SJSA1 (cell line): ENCODE results near the gene GRIK4. TPM values are rescaled to one million over a fixed set of nuclear protein-coding genes. Genes with fewer than 3 reads are reported as not detected.

ENCODE experiments used
- DNase-seq, 2 experiments: peaks; one replicate each; pipeline ENCODE4 v3.0.0-alpha.2; 2015 to 2020; ENCODE audit warnings: low spot score in 2 of 2, low read depth in 1 of 2
- H3K27ac ChIP-seq: fragments of 250-450 bp; sonication (Bioruptor Pico); 2 replicates; pipeline ENCODE4 v1.5.1; 2020; ENCODE audit warnings: mild to moderate bottlenecking, moderate library complexity
- H3K27me3 ChIP-seq: fragments of 250-450 bp; sonication (Bioruptor Pico); replicated peaks from 2 replicates; pipeline ENCODE4 v1.5.1; 2020; ENCODE audit warnings: mild to moderate bottlenecking, moderate library complexity
- H3K36me3 ChIP-seq: fragments of 250-450 bp; sonication (Bioruptor Pico); 2 replicates; pipeline ENCODE4 v1.5.1; 2020; ENCODE audit warnings: mild to moderate bottlenecking
- H3K4me1 ChIP-seq: fragments of 250-450 bp; sonication (Bioruptor Pico); replicated peaks from 2 replicates; pipeline ENCODE4 v1.6.1; 2021; ENCODE audit warnings: mild to moderate bottlenecking
- H3K4me3 ChIP-seq: fragments of 250-450 bp; sonication (Bioruptor Pico); 2 replicates; pipeline ENCODE4 v1.5.1; 2020; ENCODE audit warnings: mild to moderate bottlenecking
- H3K9me3 ChIP-seq: fragments of 250-450 bp; sonication (Bioruptor Pico); replicated peaks from 2 replicates; pipeline ENCODE4 v1.5.1; 2020; ENCODE audit warnings: mild to moderate bottlenecking
- total RNA-seq: library from RNA; depleted of rRNA; stranded (reverse); fragments of >200 nt; shearing (Covaris generic); gene quantifications from 2 replicates; pipeline ENCODE4 v1.2.3, GENCODE V29; 2014

The GRIK4 gene
- total RNA-seq, 1 experiment from 2014 or later, result not detected

GRCh38 chr11:120952461-120953434 lies 441.2 kb downstream of the GRIK4 start:
- no peaks in the 10 kb centered on the region for H3K9me3 ChIP-seq
- DNase-seq, result peak; percentile 18 to 54

DNA sequence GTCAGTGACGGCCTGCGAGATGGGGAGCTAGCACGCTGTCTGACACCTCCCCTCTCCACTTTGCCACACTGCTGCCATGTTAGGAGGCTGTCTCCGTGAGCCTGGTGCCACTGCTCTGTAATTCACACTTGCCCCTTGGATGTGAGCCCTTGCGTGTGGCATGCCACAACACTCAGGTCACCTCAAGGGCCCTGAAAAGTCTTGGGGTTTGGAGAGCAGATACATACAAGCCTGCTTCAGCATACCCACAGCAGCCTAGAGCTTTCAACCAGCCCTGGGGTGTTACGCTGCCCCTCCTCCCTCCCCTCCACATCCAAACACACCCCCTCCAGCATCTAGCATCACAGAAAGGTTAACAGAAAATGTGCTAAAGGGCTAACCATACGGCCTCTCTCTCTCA lies 442.8 kb downstream of the GRIK4 start:
- Histone ChIP-seq H3K9me3 (no peaks in the 10 kb centered on the region), H3K27me3 (no peaks in the 10 kb centered on the region), H3K36me3 (no peaks in the 10 kb centered on the region), H3K4me1 (no peaks in the 10 kb centered on the region), H3K27ac (no peak overlapping the region), H3K4me3 (no peak overlapping the region)
- no peak for DNase-seq

More at GRCh38 chr11:120952461-120953434, 441.2 kb downstream of the GRIK4 start:
- no peaks in the 10 kb centered on the region for H3K4me1 ChIP-seq
- no peaks in the 10 kb centered on the region for H3K27me3 ChIP-seq
- no peaks in the 10 kb centered on the region for H3K36me3 ChIP-seq
- no peak overlapping the region for H3K27ac ChIP-seq
- no peak overlapping the region for H3K4me3 ChIP-seq

DNA sequence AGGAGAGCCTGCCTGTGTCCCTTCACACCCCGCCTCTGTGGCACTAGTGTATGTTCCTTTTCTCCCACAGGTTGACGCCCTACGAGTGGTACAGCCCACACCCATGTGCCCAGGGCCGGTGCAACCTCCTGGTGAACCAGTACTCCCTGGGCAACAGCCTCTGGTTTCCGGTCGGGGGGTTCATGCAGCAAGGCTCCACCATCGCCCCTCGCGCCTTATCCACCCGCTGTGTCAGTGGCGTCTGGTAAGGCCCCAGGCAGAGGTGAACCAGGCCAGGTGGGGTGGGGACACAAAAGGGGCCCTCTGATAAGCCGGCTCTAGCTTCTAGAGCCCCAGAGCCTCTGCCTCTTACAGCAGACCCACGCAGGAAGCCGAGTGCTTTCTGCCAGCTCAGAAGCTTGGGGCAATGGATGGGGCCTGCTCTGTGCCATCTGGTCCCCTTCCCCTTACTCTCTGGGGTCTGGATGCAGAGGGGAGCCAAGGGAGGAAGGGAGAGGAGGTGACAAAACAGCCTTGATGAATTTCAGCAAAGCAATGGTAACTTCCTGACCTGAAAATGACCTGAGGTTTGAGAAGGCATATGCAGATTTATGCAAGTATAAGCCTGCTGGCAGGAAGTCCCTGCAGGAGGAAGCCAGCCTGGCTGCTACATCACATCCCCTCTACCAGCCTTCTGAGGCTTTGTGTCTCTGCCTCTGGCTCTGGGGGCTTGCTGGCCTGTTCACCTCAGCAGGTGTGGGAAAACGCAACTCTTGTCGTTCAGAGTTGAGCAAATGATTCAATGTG lies 445.4 kb downstream of the GRIK4 start:
- Histone ChIP-seq H3K4me3 (no peak overlapping the region), H3K9me3 (no peaks in the 10 kb centered on the region), H3K27ac (no peak overlapping the region), H3K4me1 (no peaks in the 10 kb centered on the region), H3K36me3 (no peaks in the 10 kb centered on the region), H3K27me3 (no peaks in the 10 kb centered on the region)
- DNase-seq, result no peak

DNA sequence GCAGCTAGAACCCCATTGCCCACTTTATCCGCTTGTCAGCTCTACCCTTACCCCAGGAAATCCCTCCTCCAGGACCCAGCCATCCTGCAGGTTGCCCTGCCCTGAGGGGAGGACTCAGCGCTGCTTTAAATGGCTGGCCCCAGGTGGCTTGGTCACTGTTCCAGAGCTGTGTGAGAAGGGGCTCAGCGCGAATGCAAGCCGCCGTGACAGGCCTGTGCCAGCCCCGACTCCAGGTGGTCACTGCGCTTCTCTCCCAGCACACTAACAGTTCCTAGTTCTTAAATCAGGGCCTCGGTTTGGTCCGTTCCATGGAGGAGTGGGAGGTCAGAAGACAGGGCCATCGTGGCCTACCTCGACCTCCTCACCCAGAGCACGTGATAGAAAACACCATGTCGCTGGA lies 446.6 kb downstream of the GRIK4 start:
- H3K27me3 ChIP-seq, result no peaks in the 10 kb centered on the region
- no peak overlapping the region for H3K27ac ChIP-seq
- H3K9me3 ChIP-seq, result no peaks in the 10 kb centered on the region
- no peak overlapping the region for H3K4me3 ChIP-seq
- no peaks in the 10 kb centered on the region for H3K36me3 ChIP-seq
- no peaks in the 10 kb centered on the region for H3K4me1 ChIP-seq
- no peak for DNase-seq

GRCh38 chr11:120959189-120959588 lies 447.6 kb downstream of the GRIK4 start:
- H3K36me3 ChIP-seq, result no peaks in the 10 kb centered on the region
- H3K4me3 ChIP-seq, result no peak overlapping the region
- no peaks in the 10 kb centered on the region for H3K9me3 ChIP-seq
- DNase-seq, result no peak
- no peak overlapping the region for H3K27ac ChIP-seq
- no peaks in the 10 kb centered on the region for H3K4me1 ChIP-seq
- no peaks in the 10 kb centered on the region for H3K27me3 ChIP-seq

DNA sequence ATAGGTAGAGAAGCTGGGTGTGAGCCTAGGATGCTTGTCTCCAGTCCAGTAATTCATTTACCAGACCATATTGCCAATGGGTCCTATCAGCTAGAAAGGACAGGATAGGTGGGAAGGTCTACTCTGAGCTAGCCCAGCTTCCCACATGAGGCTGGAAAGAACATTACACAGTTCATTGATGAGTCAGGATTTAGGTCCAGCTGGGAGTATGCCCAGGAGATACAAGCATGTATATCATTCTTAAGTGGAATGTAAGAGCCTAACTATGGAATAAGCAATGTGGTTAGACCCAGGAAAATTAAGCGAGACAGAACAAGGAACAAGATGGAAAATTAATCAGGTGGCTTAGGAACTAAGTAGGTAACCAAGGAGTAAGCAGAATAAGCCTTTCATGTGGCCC lies 453.3 kb downstream of the GRIK4 start:
- Histone ChIP-seq H3K4me3 (no peak overlapping the region), H3K36me3 (no peaks in the 10 kb centered on the region), H3K27me3 (no peaks in the 10 kb centered on the region), H3K9me3 (no peaks in the 10 kb centered on the region), H3K27ac (no peak overlapping the region), H3K4me1 (no peaks in the 10 kb centered on the region)
- DNase-seq, result no peak

DNA sequence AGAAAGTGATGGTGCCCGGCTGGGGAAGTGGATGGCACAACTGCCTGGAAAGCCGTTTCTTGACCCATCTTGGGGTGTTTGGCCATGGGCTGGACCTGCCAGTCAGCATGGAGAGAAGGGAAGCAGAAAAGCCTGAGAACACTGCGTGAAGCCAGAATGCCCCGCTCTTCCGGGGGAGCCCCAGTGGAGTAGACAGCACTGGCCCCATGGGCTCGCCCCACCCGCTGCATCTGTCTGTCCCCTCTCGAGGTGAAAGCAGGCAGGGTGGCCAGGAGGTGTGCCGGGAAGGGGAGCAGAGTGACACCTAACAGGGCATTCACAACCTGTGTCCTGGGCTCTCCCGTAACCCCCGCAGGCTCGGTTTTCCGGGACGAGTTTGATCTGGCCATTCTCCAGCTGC lies 455.3 kb downstream of the GRIK4 start:
- no peaks in the 10 kb centered on the region for H3K27me3 ChIP-seq
- H3K27ac ChIP-seq, result no peak overlapping the region
- DNase-seq, result no peak
- no peak overlapping the region for H3K4me3 ChIP-seq
- H3K4me1 ChIP-seq, result no peaks in the 10 kb centered on the region
- no peaks in the 10 kb centered on the region for H3K36me3 ChIP-seq
- H3K9me3 ChIP-seq, result no peaks in the 10 kb centered on the region

GRCh38 chr11:120969993-120970392 lies 458.4 kb downstream of the GRIK4 start:
- H3K4me3 ChIP-seq, result no peak overlapping the region
- no peaks in the 10 kb centered on the region for H3K36me3 ChIP-seq
- no peak overlapping the region for H3K27ac ChIP-seq
- H3K9me3 ChIP-seq, result no peaks in the 10 kb centered on the region
- no peaks in the 10 kb centered on the region for H3K27me3 ChIP-seq
- DNase-seq, result no peak
- no peaks in the 10 kb centered on the region for H3K4me1 ChIP-seq

DNA sequence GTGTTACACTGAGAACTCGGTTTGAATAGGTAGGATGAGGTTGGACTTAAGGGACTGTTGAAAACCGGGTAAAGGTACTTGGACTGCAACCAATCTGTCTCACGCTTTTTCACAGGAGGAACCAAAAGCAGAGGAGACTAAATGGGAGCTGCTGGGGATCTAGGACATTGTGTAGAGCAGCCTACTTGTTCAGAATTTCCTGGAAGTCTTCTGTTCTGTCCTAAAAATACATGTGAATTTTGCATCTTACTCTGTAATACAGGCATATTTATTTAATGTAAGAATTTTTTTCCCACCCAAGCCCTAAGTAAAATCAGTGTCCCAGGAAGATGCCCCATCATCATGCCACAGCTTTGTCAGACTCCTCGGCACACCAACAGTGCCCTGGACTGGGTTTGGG lies 460.3 kb downstream of the GRIK4 start:
- H3K36me3 ChIP-seq, result no peaks in the 10 kb centered on the region
- no peak overlapping the region for H3K4me3 ChIP-seq
- no peak overlapping the region for H3K27ac ChIP-seq
- DNase-seq, result no peak
- no peaks in the 10 kb centered on the region for H3K4me1 ChIP-seq
- H3K27me3 ChIP-seq, result no peaks in the 10 kb centered on the region
- H3K9me3 ChIP-seq, result no peaks in the 10 kb centered on the region

GRCh38 chr11:120972621-120973020 lies 461.1 kb downstream of the GRIK4 start:
- H3K9me3 ChIP-seq, result no peaks in the 10 kb centered on the region
- DNase-seq, result no peak
- no peaks in the 10 kb centered on the region for H3K4me1 ChIP-seq
- H3K27ac ChIP-seq, result no peak overlapping the region
- H3K27me3 ChIP-seq, result no peaks in the 10 kb centered on the region
- H3K36me3 ChIP-seq, result no peaks in the 10 kb centered on the region
- no peak overlapping the region for H3K4me3 ChIP-seq

DNA sequence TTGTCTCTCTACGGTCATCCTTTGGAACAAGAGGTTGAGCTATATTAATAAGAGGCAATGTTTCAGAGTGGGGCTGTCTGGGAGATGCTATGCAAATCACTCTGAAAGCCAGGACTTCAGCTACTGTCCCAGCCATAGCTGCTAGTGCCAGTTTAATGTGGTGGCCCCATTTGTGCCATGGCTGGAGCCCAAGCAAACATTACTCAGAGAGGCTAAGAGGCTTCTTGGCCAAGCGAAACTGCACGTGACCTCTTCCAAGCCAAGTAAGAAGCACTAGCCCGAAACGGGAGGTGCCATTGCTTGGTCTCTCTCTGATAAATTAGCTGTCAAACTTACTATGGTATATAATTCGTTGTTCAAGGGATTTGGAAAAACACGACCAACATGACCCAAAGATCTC lies 462.0 kb downstream of the GRIK4 start:
- H3K9me3 ChIP-seq, result no peaks in the 10 kb centered on the region
- no peaks in the 10 kb centered on the region for H3K4me1 ChIP-seq
- no peak overlapping the region for H3K4me3 ChIP-seq
- DNase-seq, result no peak
- no peaks in the 10 kb centered on the region for H3K27me3 ChIP-seq
- no peak overlapping the region for H3K27ac ChIP-seq
- H3K36me3 ChIP-seq, result no peaks in the 10 kb centered on the region

DNA sequence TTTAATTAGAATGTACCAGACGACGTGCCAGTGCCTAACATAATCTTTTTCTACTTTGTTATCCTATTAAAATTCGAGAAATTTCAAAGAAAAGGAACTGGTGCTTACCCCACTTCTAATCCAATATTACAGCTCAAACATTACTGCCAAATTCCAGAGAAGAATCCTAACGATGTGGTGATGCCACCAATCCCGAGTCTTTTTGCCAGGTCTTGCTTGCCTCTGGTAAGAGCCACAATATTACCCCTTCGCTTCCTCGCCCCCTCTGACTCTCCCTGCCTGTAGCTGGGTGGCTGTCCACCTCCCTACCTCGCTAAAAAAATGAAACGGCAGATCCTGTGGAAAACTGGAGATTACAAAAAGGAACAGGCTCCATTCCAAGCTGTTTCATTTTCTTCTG lies 462.9 kb downstream of the GRIK4 start:
- Histone ChIP-seq H3K27me3 (no peaks in the 10 kb centered on the region), H3K27ac (no peak overlapping the region), H3K9me3 (no peaks in the 10 kb centered on the region), H3K4me1 (no peaks in the 10 kb centered on the region), H3K4me3 (no peak overlapping the region), H3K36me3 (no peaks in the 10 kb centered on the region)
- DNase-seq, result no peak

DNA sequence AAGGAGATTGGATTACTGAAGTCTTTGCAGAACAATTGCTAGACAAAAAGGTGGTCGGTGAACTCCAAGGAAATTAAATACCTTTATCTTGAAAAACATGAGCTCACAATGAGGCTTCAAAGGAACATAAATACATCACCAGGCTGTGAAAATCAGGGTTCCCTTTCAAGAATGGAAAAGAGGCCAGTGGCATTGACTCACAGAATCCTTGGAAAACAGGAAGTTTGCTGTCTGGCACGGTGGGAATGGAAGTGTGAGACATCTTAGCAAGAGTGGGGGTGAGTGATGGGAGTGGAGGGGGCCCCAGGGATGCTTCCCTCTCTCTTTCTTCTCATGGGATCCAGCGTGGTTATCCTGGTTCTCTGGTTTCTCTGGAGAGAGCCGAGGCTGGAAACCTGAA lies 463.4 kb downstream of the GRIK4 start:
- Histone ChIP-seq H3K27ac (no peak overlapping the region), H3K27me3 (no peaks in the 10 kb centered on the region), H3K4me3 (no peak overlapping the region), H3K9me3 (no peaks in the 10 kb centered on the region), H3K36me3 (no peaks in the 10 kb centered on the region), H3K4me1 (no peaks in the 10 kb centered on the region)
- no peak for DNase-seq
